Osteoblast (primary cell): ENCODE data around the gene OR2A2. TPM values are rescaled to one million over a fixed set of nuclear protein-coding genes. Genes with fewer than 3 reads are reported as not detected.

Source experiments
- DNase-seq: peaks from one replicate; pipeline ENCODE4 v3.0.0; 2011; ENCODE audit warnings: low spot score, mixed read lengths; ENCODE audit not compliant: insufficient read length; ENCODE audit errors: missing footprints
- H2AFZ ChIP-seq: 2 replicates; pipeline ENCODE4 v1.6.0; 2011; ENCODE audit warnings: mild to moderate bottlenecking, low read length
- H3K27ac ChIP-seq: 2 replicates; pipeline ENCODE4 v1.5.1; 2011; ENCODE audit warnings: mild to moderate bottlenecking, low read depth, low read length, moderate library complexity
- H3K27me3 ChIP-seq: 2 replicates; pipeline ENCODE4 v1.6.0; 2012; ENCODE audit warnings: mild to moderate bottlenecking, control low read depth, inconsistent platforms, low read length, moderate library complexity; ENCODE audit not compliant: insufficient read depth
- H3K36me3 ChIP-seq: 2 replicates; pipeline ENCODE4 v1.5.1; 2011; ENCODE audit warnings: mild to moderate bottlenecking, low read length, control low read depth, moderate library complexity; ENCODE audit not compliant: insufficient read depth
- H3K4me1 ChIP-seq: 2 replicates; pipeline ENCODE4 v1.5.1; 2011; ENCODE audit warnings: mild to moderate bottlenecking, low read length, control low read depth, moderate library complexity; ENCODE audit not compliant: insufficient read depth
- H3K4me2 ChIP-seq: 2 replicates; pipeline ENCODE4 v1.6.0; 2011; ENCODE audit warnings: mild to moderate bottlenecking, low read length; ENCODE audit not compliant: insufficient read depth
- H3K4me3 ChIP-seq: fragments of 200-600 bp; sonication (generic); 3 replicates; pipeline ENCODE4 v1.5.1; 2012; ENCODE audit warnings: mild to moderate bottlenecking, low read length, inconsistent platforms; ENCODE audit not compliant: insufficient read depth
- H3K79me2 ChIP-seq: 2 replicates; pipeline ENCODE4 v1.6.0; 2012; ENCODE audit warnings: mild to moderate bottlenecking, low read length, control low read depth, inconsistent platforms; ENCODE audit not compliant: insufficient read depth
- H3K9me3 ChIP-seq: 2 replicates; pipeline ENCODE4 v1.5.1; 2011; ENCODE audit warnings: low read depth, low read length, control low read depth
- H4K20me1 ChIP-seq: 2 replicates; pipeline ENCODE4 v1.6.0; 2012; ENCODE audit warnings: mild to moderate bottlenecking, low read length, control low read depth; ENCODE audit not compliant: insufficient read depth
- CTCF ChIP-seq: IDR thresholded peaks from 2 replicates; pipeline ENCODE4 v1.5.1; 2011; ENCODE audit warnings: mild to moderate bottlenecking, low read depth, low read length, moderate library complexity; ENCODE audit errors: extremely low read depth
- total RNA-seq: library from RNA; depleted of rRNA; stranded (reverse); fragments of >200 nt; gene quantifications from 2 replicates; pipeline ENCODE4 v1.2.3, GENCODE V29; 2012

Gene OR2A2
- total RNA-seq, 1 donor: not detected

- H3K4me2 ChIP-seq: no peak overlapping the region
- TF ChIP-seq CTCF: no peak
- no peaks in the 10 kb centered on the region for H3K9me3 ChIP-seq
- H3K4me1 ChIP-seq: no peaks in the 10 kb centered on the region
- H2AFZ ChIP-seq: no peak overlapping the region
- H3K27ac ChIP-seq: no peak overlapping the region
- no peak overlapping the region for H3K4me3 ChIP-seq
- H3K27me3 ChIP-seq: no peaks in the 10 kb centered on the region
- H3K36me3 ChIP-seq: no peaks in the 10 kb centered on the region
- H4K20me1 ChIP-seq: no peaks in the 10 kb centered on the region
- no peak for DNase-seq
- no peaks in the 10 kb centered on the region for H3K79me2 ChIP-seq
Measured at GRCh38 chr7:144074374-144074773, 35.0 kb upstream of the OR2A2 start.

- no peaks in the 10 kb centered on the region for H3K9me3 ChIP-seq
- H3K36me3 ChIP-seq: no peaks in the 10 kb centered on the region
- TF ChIP-seq CTCF: no peak
- H3K4me3 ChIP-seq: no peak within 1 kb of the TSS
- no peaks in the 10 kb centered on the region for H4K20me1 ChIP-seq
- no peaks in the 10 kb centered on the region for H3K4me1 ChIP-seq
- DNase-seq: no peak
- H3K79me2 ChIP-seq: no peaks in the 10 kb centered on the region
- H3K4me2 ChIP-seq: no peak within 1 kb of the TSS
- no peak within 1 kb of the TSS for H3K27ac ChIP-seq
- no peak within 1 kb of the TSS for H2AFZ ChIP-seq
- no peaks in the 10 kb centered on the region for H3K27me3 ChIP-seq
Measured at GRCh38 chr7:144085978-144086377, 23.4 kb upstream of the OR2A2 start, which contains the start of gene OR2A12. Gene OR2A12 (plus strand): TSS chr7:144086278. CDS start chr7:144095108, 8,830 bp downstream.

- Histone ChIP-seq H2AFZ (no peak overlapping the region), H3K4me2 (no peak overlapping the region), H3K79me2 (no peaks in the 10 kb centered on the region), H3K36me3 (no peaks in the 10 kb centered on the region), H3K4me1 (no peaks in the 10 kb centered on the region), H3K4me3 (no peak overlapping the region), H3K27ac (no peak overlapping the region), H3K9me3 (no peaks in the 10 kb centered on the region), H4K20me1 (no peaks in the 10 kb centered on the region), H3K27me3 (no peaks in the 10 kb centered on the region)
- DNase-seq: no peak
- no peak for TF ChIP-seq CTCF
Measured at GRCh38 chr7:144086730-144087129, 22.7 kb upstream of the OR2A2 start.

GRCh38 chr7:144087230-144087629 is 22.2 kb upstream of the OR2A2 start:
- Histone ChIP-seq H3K4me3 (no peak overlapping the region), H3K9me3 (no peaks in the 10 kb centered on the region), H3K4me1 (no peaks in the 10 kb centered on the region), H3K27ac (no peak overlapping the region), H3K79me2 (no peaks in the 10 kb centered on the region), H2AFZ (no peak overlapping the region), H4K20me1 (no peaks in the 10 kb centered on the region), H3K27me3 (no peaks in the 10 kb centered on the region), H3K4me2 (no peak overlapping the region), H3K36me3 (no peaks in the 10 kb centered on the region)
- no peak for DNase-seq
- TF ChIP-seq CTCF: no peak
